GM18508 (cell line): ENCODE results near the gene POLR2I.
"Not testable (repeated sequence)": the region's sequence is repeated elsewhere in the genome, so short reads cannot be mapped to it uniquely, and the experiment has no call there.

Experiments used
- ATAC-seq: cut with Tn5 transposase; IDR thresholded peaks from one replicate; pipeline ENCODE4 v1.9.1; 2021; ENCODE audit warnings: moderate number of reproducible peaks; ENCODE audit not compliant: insufficient read depth, unreplicated experiment

Gene POLR2I

GRCh38 chr19:36072081-36072480 is 42.6 kb downstream of the POLR2I start:
- no peak for ATAC-seq

- ATAC-seq, result not testable (repeated sequence)
Observed at GRCh38 chr19:36068810-36069499, 45.7 kb downstream of the POLR2I start.

- no peak for ATAC-seq
Observed at GRCh38 chr19:36067681-36068080, 47.0 kb downstream of the POLR2I start.

GRCh38 chr19:36064826-36065225 is 49.8 kb downstream of the POLR2I start:
- ATAC-seq, result no peak
